Skin of body (tissue), 2 donors: ENCODE results near the gene TRMT2B. TPM values are rescaled to one million over a fixed set of nuclear protein-coding genes. Genes with fewer than 3 reads are reported as not detected.
"Not testable (repeated sequence)": the region's sequence is repeated elsewhere in the genome, so short reads cannot be mapped to it uniquely, and the experiment has no call there.

Experiments used
- DNase-seq: peaks from one replicate; lab custom pipeline; 2025; lab: John Stamatoyannopoulos, UW
- total RNA-seq: library from RNA; depleted of rRNA; stranded (reverse); fragments of >200 nt; gene quantifications from one replicate; pipeline ENCODE4 v1.2.3, GENCODE V29; 2014

The TRMT2B gene
- total RNA-seq, 1 donor from 2014 or later: 8.8 TPM

GRCh38 chrX:100999451-100999850, 52.5 kb downstream of the TRMT2B start:
- no peak for DNase-seq

GRCh38 chrX:100995469-100995868, 56.4 kb downstream of the TRMT2B start:
- no peak for DNase-seq

- no peak for DNase-seq
Observed at GRCh38 chrX:100994352-100995281, 57.3 kb downstream of the TRMT2B start.

- DNase-seq: no peak
Observed at GRCh38 chrX:100990139-100990538, 61.8 kb downstream of the TRMT2B start.

- no peak for DNase-seq
Observed at GRCh38 chrX:100984818-100985217, 67.1 kb downstream of the TRMT2B start.

- not testable (repeated sequence) for DNase-seq
Observed at GRCh38 chrX:100981498-100981845, 70.4 kb downstream of the TRMT2B start.

- no peak for DNase-seq
Observed at GRCh38 chrX:100980608-100981497, 71.1 kb downstream of the TRMT2B start.

GRCh38 chrX:100979881-100980607, 71.9 kb downstream of the TRMT2B start:
- DNase-seq: no peak

- no peak for DNase-seq
Observed at GRCh38 chrX:100976211-100976610, 75.7 kb downstream of the TRMT2B start.

GRCh38 chrX:100975212-100975611, 76.7 kb downstream of the TRMT2B start:
- no peak for DNase-seq

GRCh38 chrX:100973411-100973810, 78.5 kb downstream of the TRMT2B start:
- no peak for DNase-seq

GRCh38 chrX:100969936-100970335, 82.0 kb downstream of the TRMT2B start:
- DNase-seq: no peak

GRCh38 chrX:100969408-100969807, 82.5 kb downstream of the TRMT2B start, which contains the start of gene ARL13A:
ARL13A (plus strand) TSS chrX:100969708; CDS start chrX:100973690, 3,982 bp downstream.
- DNase-seq: no peak

GRCh38 chrX:100964362-100964761, 87.5 kb downstream of the TRMT2B start:
- no peak for DNase-seq

- no peak for DNase-seq
Observed at GRCh38 chrX:100962811-100963210, 89.1 kb downstream of the TRMT2B start.

Other genes with a start within 250 kb of the TRMT2B start
- 8.9 TPM for gene CSTF2, start 231.7 kb downstream of the TRMT2B start, total RNA-seq
- gene NOX1, start 177.8 kb downstream of the TRMT2B start, total RNA-seq: not detected
- 7.6 TPM for gene XKRX, start 123.2 kb downstream of the TRMT2B start, total RNA-seq
- not detected for gene ARL13A, start 82.4 kb downstream of the TRMT2B start, total RNA-seq
- 0.79 TPM for gene TMEM35A, start 26.8 kb upstream of the TRMT2B start, total RNA-seq
- gene CENPI, start 46.1 kb upstream of the TRMT2B start, total RNA-seq: 8.9 TPM
- 0.69 TPM for gene DRP2, start 167.7 kb upstream of the TRMT2B start, total RNA-seq
- 0.20 TPM for gene TAF7L, start 239.2 kb upstream of the TRMT2B start, total RNA-seq